ENCODE results near the gene CBLC.

The CBLC gene

GRCh38 chr19:44741841-44742329, 35.8 kb upstream of the CBLC start (continued):
- TF ChIP-seq ZBTB17 (tag by site-specific recombination; IDR thresholded peaks at IDR 0.05): peak; percentile 92
- TF ChIP-seq ZFP37 (tag by site-specific recombination; IDR thresholded peaks at IDR 0.05): peak; percentile 62; the same call in 1 of the 2 replicates
- no peak for TF ChIP-seq ZNF138 (tag by site-specific recombination; IDR thresholded peaks at IDR 0.05; ENCODE audit: borderline replicate concordance)
- TF ChIP-seq WT1 (tag by site-specific recombination; IDR thresholded peaks at IDR 0.05): 0 out of 2 replicates have a peak, but pooled peaks have one; percentile 29
- TF ChIP-seq ZNF2 (tag by site-specific recombination; IDR thresholded peaks at IDR 0.05): no peak
- 0 out of 2 replicates have a peak, but pooled peaks have one; percentile 17 for TF ChIP-seq OSR2 (tag by site-specific recombination; IDR thresholded peaks at IDR 0.05)
- 0 out of 2 replicates have a peak, but pooled peaks have one; percentile 46 for TF ChIP-seq ZNF24 (tag by site-specific recombination; IDR thresholded peaks at IDR 0.05)
- no peak for TF ChIP-seq ZNF311 (tag by site-specific recombination; IDR thresholded peaks at IDR 0.05; ENCODE audit: borderline replicate concordance)
- 0 out of 2 replicates have a peak, but pooled peaks have one; percentile 5 for TF ChIP-seq PRDM1 (tag by site-specific recombination; IDR thresholded peaks at IDR 0.05)
- TF ChIP-seq ZXDB (tag by site-specific recombination; IDR thresholded peaks at IDR 0.05): peak; percentile 68
- TF ChIP-seq GLIS2 (tag by site-specific recombination; IDR thresholded peaks at IDR 0.05): peak; percentile 71
- no peak for TF ChIP-seq ZNF473 (tag by site-specific recombination; IDR thresholded peaks at IDR 0.05)
- TF ChIP-seq ZSCAN16 (tag by site-specific recombination; IDR thresholded peaks at IDR 0.05): no peak
- TF ChIP-seq ZSCAN4 (tag by site-specific recombination; IDR thresholded peaks at IDR 0.05): no peak
- TF ChIP-seq, protein P1, sequence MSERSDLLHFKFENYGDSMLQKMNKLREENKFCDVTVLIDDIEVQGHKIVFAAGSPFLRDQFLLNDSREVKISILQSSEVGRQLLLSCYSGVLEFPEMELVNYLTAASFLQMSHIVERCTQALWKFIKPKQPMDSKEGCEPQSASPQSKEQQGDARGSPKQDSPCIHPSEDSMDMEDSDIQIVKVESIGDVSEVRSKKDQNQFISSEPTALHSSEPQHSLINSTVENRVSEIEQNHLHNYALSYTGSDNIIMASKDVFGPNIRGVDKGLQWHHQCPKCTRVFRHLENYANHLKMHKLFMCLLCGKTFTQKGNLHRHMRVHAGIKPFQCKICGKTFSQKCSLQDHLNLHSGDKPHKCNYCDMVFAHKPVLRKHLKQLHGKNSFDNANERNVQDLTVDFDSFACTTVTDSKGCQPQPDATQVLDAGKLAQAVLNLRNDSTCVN (tag by site-specific recombination; optimal IDR thresholded peaks at IDR 0.05): no peak
- no peak for TF ChIP-seq ZNF350 (tag by site-specific recombination; IDR thresholded peaks at IDR 0.05)
- peak; percentile 96 for TF ChIP-seq ZNF600 (tag by site-specific recombination; IDR thresholded peaks at IDR 0.05)

DNA sequence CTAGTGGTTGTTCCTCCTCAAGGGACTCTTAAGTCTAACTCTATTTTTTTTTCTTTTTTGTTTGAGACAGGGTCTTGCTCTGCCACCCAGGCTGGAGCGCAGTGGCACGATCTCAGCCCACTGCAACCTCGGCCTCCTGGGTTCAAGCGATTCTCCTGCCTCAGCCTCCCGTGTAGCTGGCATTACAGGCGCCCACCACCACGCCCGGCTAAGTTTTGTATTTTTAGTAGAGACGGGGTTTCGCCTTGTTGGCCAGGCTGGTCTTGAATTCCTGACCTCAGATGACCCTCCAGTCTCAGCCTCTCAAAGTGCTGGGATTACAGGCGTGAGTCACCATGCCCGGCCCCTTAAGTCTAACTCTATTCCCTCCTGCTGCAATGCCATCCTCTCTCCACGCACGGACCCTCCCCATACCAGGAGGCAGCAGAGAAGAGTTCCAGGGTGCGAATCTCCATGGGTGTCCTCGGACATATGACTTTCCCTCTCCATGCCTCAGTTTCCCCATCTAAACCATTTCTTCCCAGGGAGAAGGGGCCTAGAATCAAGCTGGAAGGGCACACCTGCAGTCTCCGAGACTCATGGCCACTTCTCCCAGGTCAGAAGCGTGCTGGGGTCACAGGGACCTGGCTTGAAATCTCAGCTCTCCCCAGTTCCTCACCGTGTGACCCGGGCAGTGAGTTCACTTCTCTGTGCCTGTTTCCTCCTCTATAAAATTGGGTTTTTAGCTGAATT, 35.2 kb upstream of the CBLC start:
- TF ChIP-seq GFI1B (tag by site-specific recombination; IDR thresholded peaks at IDR 0.05): no peak
- TF ChIP-seq, protein P2, sequence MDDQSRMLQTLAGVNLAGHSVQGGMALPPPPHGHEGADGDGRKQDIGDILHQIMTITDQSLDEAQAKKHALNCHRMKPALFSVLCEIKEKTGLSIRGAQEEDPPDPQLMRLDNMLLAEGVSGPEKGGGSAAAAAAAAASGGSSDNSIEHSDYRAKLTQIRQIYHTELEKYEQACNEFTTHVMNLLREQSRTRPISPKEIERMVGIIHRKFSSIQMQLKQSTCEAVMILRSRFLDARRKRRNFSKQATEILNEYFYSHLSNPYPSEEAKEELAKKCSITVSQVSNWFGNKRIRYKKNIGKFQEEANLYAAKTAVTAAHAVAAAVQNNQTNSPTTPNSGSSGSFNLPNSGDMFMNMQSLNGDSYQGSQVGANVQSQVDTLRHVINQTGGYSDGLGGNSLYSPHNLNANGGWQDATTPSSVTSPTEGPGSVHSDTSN (CRISPR knock-in tag; IDR thresholded peaks at IDR 0.05): no peak
- TF ChIP-seq, protein P3, sequence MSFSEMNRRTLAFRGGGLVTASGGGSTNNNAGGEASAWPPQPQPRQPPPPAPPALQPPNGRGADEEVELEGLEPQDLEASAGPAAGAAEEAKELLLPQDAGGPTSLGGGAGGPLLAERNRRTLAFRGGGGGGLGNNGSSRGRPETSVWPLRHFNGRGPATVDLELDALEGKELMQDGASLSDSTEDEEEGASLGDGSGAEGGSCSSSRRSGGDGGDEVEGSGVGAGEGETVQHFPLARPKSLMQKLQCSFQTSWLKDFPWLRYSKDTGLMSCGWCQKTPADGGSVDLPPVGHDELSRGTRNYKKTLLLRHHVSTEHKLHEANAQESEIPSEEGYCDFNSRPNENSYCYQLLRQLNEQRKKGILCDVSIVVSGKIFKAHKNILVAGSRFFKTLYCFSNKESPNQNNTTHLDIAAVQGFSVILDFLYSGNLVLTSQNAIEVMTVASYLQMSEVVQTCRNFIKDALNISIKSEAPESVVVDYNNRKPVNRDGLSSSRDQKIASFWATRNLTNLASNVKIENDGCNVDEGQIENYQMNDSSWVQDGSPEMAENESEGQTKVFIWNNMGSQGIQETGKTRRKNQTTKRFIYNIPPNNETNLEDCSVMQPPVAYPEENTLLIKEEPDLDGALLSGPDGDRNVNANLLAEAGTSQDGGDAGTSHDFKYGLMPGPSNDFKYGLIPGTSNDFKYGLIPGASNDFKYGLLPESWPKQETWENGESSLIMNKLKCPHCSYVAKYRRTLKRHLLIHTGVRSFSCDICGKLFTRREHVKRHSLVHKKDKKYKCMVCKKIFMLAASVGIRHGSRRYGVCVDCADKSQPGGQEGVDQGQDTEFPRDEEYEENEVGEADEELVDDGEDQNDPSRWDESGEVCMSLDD (tag by site-specific recombination; IDR thresholded peaks at IDR 0.05): 0 out of 2 replicates have a peak, but pooled peaks have one; percentile 9
- CTCF ChIA-PET: interaction anchor here (0.6 to 4.0 kb wide), 7 partner anchors 12 to 166 kb away, joined by 3 to 23 read pairs (median 5); no protein-coding TSS in a partner anchor
- POLR2A ChIA-PET: interaction anchor here (0.5 to 1.5 kb wide), 4 partner anchors 11 to 77 kb away, joined by 3 to 4 read pairs (median 4); no protein-coding TSS in a partner anchor
- peak overlapping the region; percentile 74 for H3K27ac ChIP-seq (ENCODE audit: extremely low read depth, low read depth, low read length)
- peaks cover 4% of the 10 kb centered on the region for H3K4me1 ChIP-seq (ENCODE audit: control insufficient read depth, insufficient read depth, low read length)
- H3K36me3 ChIP-seq (ENCODE audit: control insufficient read depth in 2 of 2, insufficient read depth in 1 of 2, low read length in 2 of 2): no peaks in the 10 kb centered on the region
- H3K4me3 ChIP-seq (ENCODE audit: low read depth, low read length): no peak overlapping the region
- no peaks in the 10 kb centered on the region for H3K9me3 ChIP-seq (ENCODE audit: control insufficient read depth, insufficient read depth, low read depth, low read length)
